ENCODE measurements around the gene WWTR1. TPM values are rescaled to one million over a fixed set of nuclear protein-coding genes. Genes with fewer than 3 reads are reported as not detected.
A peak's percentile ranks its signal among the peaks of the same experiment; 100 is the strongest.

The WWTR1 gene
- total RNA-seq, 3 donors from 2014 or later = 11.6 to 217 (median 20.7) TPM

GRCh38 chr3:149479621-149480325 is 178.1 kb downstream of the WWTR1 start:
- intact Hi-C loops (cut with DNase I, micrococcal nuclease) = loop anchor here in 1 of 2 donors (5.0 to 10.0 kb wide), 3 partner anchors 75 to 355 kb away; partner anchors contain the start of gene HPS3
- TF ChIP-seq, protein P1, sequence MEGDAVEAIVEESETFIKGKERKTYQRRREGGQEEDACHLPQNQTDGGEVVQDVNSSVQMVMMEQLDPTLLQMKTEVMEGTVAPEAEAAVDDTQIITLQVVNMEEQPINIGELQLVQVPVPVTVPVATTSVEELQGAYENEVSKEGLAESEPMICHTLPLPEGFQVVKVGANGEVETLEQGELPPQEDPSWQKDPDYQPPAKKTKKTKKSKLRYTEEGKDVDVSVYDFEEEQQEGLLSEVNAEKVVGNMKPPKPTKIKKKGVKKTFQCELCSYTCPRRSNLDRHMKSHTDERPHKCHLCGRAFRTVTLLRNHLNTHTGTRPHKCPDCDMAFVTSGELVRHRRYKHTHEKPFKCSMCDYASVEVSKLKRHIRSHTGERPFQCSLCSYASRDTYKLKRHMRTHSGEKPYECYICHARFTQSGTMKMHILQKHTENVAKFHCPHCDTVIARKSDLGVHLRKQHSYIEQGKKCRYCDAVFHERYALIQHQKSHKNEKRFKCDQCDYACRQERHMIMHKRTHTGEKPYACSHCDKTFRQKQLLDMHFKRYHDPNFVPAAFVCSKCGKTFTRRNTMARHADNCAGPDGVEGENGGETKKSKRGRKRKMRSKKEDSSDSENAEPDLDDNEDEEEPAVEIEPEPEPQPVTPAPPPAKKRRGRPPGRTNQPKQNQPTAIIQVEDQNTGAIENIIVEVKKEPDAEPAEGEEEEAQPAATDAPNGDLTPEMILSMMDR (IDR thresholded peaks at IDR 0.05) = no peak
- no peak for ATAC-seq
- Histone ChIP-seq H3K36me3 (ENCODE audit: low read depth) (no peaks in the 10 kb centered on the region), H3K9me3 (no peaks in the 10 kb centered on the region), H3K4me1 (ENCODE audit: low read depth) (no peaks in the 10 kb centered on the region), H3K4me3 (no peak overlapping the region)
- DNase-seq = no peak

GRCh38 chr3:149476225-149476624 is 181.6 kb downstream of the WWTR1 start:
- TF ChIP-seq, protein P1 (IDR thresholded peaks at IDR 0.05) = no peak
- DNase-seq = no peak
- intact Hi-C loops (cut with DNase I, micrococcal nuclease) = loop anchor here in 1 of 2 donors (10.0 kb wide), 1 partner anchor 71 kb away; no protein-coding TSS in a partner anchor
- Histone ChIP-seq H3K36me3 (ENCODE audit: low read depth) (no peaks in the 10 kb centered on the region), H3K4me1 (ENCODE audit: low read depth) (peaks cover 15% of the 10 kb centered on the region), H3K4me3 (no peak overlapping the region), H3K9me3 (no peaks in the 10 kb centered on the region)
- ATAC-seq = no peak

- Histone ChIP-seq H3K4me1 (ENCODE audit: low read depth) (peaks cover 15% of the 10 kb centered on the region), H3K4me3 (no peak overlapping the region), H3K9me3 (no peaks in the 10 kb centered on the region), H3K36me3 (ENCODE audit: low read depth) (no peaks in the 10 kb centered on the region)
- TF ChIP-seq, protein P1 (IDR thresholded peaks at IDR 0.05) = no peak
- ATAC-seq (no peak), DNase-seq (no peak)
- intact Hi-C loops (cut with DNase I, micrococcal nuclease) = loop anchor here in 1 of 2 donors (10.0 kb wide), 1 partner anchor 71 kb away; no protein-coding TSS in a partner anchor
Measured at GRCh38 chr3:149475451-149476060, 182.3 kb downstream of the WWTR1 start.

- ATAC-seq (peak; percentile 37), DNase-seq (no peak)
- intact Hi-C loops (cut with DNase I, micrococcal nuclease) = loop anchor here in 1 of 2 donors (10.0 kb wide), 1 partner anchor 70 kb away; no protein-coding TSS in a partner anchor
- H3K4me1 ChIP-seq (ENCODE audit: low read depth) = peaks cover 15% of the 10 kb centered on the region
- TF ChIP-seq, protein P1 (IDR thresholded peaks at IDR 0.05) = no peak
- no peak within 1 kb of the TSS for H3K4me3 ChIP-seq
- no peaks in the 10 kb centered on the region for H3K9me3 ChIP-seq
- H3K36me3 ChIP-seq (ENCODE audit: low read depth) = no peaks in the 10 kb centered on the region
Measured at GRCh38 chr3:149474250-149474817, 183.5 kb downstream of the WWTR1 start, which contains the start of gene TM4SF4. TM4SF4 (plus strand) TSS chr3:149474697; CDS start chr3:149474878, 181 bp downstream.

- peak; percentile 99 for ATAC-seq
- intact Hi-C loops (cut with DNase I, micrococcal nuclease) = loop anchor here in 1 of 2 donors (10.0 kb wide), 1 partner anchor 69 kb away; no protein-coding TSS in a partner anchor
- Histone ChIP-seq H3K9me3 (no peaks in the 10 kb centered on the region), H3K36me3 (ENCODE audit: low read depth) (no peaks in the 10 kb centered on the region), H3K4me3 (no peak overlapping the region), H3K4me1 (ENCODE audit: low read depth) (peaks cover 15% of the 10 kb centered on the region)
- TF ChIP-seq, protein P1 (IDR thresholded peaks at IDR 0.05) = no peak
- DNase-seq = peak in 2 of 3 donors; percentile 32 to 64
Measured at GRCh38 chr3:149473357-149474249, 184.2 kb downstream of the WWTR1 start.

Measured in mucosa of descending colon (tissue), 3 donors.